ENCODE measurements around the gene SRRM5. TPM values are rescaled to one million over a fixed set of nuclear protein-coding genes. Genes with fewer than 3 reads are reported as not detected.
A peak's percentile ranks its signal among the peaks of the same experiment; 100 is the strongest.
"Not testable (repeated sequence)": the region's sequence is repeated elsewhere in the genome, so short reads cannot be mapped to it uniquely, and the experiment has no call there.

SRRM5 gene
- total RNA-seq = 0.38 TPM
- long read RNA-seq, partial matches to known transcripts = 0 of 2 reads
- long read RNA-seq, other reads (novel, unspliced or antisense) = 2 of 2 reads

DNA sequence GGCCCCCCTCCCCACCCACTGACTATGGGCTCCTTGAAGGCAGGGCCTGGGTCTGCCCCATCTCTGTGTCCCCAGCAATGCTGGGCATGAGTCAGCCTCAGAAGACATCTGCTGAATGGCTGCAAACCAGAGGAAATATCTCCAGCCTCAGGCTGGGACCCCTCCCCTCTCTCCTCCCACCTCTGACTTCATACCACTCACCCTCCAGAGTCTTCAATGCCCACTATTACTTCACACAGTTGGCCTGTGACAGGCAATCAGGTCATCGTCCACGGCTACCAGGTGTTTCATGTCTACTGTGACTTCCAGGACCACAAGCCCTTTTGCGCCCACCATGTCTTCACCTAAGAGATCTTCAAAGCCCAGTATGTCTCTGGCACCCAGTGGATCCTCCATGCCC lies at the start of gene SRRM5:
Gene SRRM5 (plus strand): TSS at position 301 of the 400 bp plus-strand sequence. CDS start 34 bp downstream, at position 335.
- intact Hi-C loops (cut with DNase I) = no loop called here

GRCh38 chr19:43562226-43562697 lies 49.6 kb upstream of the SRRM5 start:
- DNase-seq (ENCODE audit: low spot score) = no peak
- intact Hi-C loops (cut with DNase I) = no loop called here

More for the DNA sequence above, at the start of gene SRRM5:
- DNase-seq (ENCODE audit: low spot score) = no peak

- peak; percentile 91 for DNase-seq (ENCODE audit: low spot score)
- intact Hi-C loops (cut with DNase I) = no loop called here
Measured at GRCh38 chr19:43562698-43563241, 49.1 kb upstream of the SRRM5 start.

DNA sequence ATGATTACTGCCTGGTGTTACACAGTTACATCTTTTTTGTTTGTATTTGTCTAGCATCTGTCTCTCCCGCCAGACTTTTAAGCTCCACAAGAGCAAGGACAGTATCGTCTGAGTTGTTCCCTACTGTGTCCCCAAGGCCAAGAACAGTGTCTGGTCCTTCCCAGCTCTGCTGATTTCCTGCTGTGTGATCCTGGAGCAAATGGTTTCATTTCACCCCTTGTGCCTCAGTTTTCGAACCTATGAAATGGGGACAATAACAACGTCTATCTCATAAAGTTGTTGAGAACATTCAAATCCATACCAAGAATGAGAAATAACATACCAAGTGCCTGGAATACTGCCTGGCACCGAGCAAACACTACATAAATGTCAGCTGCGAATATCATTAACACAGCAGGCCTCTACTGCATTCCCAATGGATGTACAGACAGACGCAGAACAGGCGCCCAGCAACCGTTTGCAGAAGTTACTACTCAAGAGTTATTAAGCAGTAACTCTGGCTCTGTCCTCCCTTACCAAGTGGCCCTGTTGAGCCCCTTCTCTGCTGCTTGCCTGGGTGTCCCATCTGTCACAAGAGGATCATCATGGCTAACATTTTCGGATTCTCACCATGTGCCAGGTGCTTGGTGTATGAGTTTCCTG lies 48.0 kb upstream of the SRRM5 start:
- DNase-seq (ENCODE audit: low spot score) = no peak
- intact Hi-C loops (cut with DNase I) = no loop called here

DNA sequence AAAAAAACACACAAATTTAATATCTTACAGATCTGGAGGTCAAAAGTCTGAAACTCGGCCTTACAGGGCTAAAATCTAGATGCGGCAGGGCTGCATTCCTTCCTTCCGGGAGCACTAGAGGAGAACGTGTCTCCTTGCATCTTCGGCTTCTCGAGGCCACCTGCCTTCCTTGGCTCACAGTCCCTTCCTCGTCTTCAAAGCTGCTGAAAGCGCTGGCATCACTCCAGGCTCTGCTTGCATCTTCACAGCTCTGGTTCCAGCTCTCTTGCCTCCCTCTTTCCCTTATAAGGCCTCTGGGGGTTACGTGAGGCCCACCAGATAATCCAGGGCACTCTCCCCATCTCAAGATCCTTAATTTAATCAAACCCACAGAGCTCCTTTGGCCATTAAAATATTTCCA lies 47.1 kb upstream of the SRRM5 start:
- intact Hi-C loops (cut with DNase I) = no loop called here
- no peak for DNase-seq (ENCODE audit: low spot score)

- intact Hi-C loops (cut with DNase I) = no loop called here
- no peak for DNase-seq (ENCODE audit: low spot score)
Measured at GRCh38 chr19:43569657-43570056, 42.2 kb upstream of the SRRM5 start.

- intact Hi-C loops (cut with DNase I) = no loop called here
Measured at GRCh38 chr19:43570174-43570791, 41.6 kb upstream of the SRRM5 start.

GRCh38 chr19:43572171-43572588 lies 39.7 kb upstream of the SRRM5 start:
- intact Hi-C loops (cut with DNase I) = no loop called here
- DNase-seq (ENCODE audit: low spot score) = no peak

More at GRCh38 chr19:43570174-43570791, 41.6 kb upstream of the SRRM5 start:
- no peak for DNase-seq (ENCODE audit: low spot score)

DNA sequence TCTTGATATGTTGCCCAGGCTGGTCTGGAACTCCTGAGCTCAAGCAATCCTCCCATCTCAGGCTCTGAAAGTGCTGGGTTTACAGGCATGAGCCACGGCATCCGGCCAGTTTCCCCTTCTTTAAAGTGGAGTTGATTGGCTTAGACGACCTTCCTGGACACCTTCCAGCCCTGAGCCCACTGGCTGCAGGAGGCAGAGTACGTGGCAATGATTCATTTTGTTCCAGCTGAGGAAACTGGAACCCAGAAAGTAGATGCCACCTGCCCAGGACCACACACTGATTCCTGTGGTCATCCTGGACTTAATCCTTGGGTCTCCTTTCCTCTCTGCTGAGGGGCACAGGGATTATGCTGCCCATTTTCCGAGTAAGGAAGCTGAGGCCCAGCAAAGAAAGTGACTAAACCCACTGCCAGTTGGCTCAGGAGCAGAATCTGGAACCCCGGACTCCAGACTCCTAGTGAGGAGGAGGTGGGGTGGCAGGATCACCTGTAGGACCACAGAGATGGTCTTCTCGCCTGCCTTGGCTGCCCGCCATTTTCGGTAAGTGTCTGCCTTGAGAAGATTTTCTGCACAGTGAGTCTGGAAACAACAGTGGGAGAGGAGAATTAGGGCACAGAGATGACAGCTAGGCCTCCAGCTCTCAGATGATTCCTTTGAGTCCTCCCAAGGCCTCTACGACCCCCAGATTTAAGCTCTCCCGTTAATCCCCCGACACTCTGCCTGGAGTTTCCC lies 37.3 kb upstream of the SRRM5 start:
- no peak for DNase-seq (ENCODE audit: low spot score)

DNA sequence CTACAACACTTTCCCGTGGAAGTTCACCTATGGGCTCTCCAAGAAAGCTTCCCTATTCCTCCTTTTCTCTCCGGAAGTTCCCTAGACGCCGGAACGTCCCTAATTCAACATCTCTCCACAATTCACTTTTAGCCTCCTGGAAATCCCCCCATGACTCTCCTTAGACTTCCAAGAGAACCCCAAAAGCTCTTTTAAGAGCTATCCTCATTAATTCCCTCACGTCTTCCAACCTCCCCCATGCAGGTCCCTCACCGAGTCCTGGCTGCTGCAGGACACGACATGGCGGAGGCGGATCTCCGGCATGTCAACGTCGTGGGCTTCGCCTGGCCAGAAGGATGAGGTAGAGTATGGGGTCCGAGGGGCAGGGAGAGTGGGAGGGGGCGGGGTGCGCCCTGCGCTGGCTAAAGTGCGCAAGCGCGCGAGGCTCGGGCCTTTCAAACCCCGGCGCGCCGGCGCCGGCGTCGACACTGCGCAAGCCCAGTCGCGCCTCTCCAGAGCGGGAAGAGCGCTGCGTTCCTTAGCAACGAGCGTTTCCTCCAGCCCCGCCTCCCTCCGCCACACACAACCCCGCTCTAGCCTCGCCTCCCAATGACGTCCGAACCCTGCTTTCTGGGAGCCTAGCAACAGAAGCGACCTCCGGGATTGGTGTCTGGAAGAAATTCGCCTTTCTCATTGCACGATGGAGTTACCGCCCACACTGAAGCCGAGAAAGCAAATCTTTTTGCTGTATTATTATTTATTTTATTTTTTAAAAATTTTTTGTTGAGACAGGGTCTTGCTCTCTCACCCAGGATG lies 36.5 kb upstream of the SRRM5 start, which contains the start of the genes PINLYP and XRCC1:
Gene PINLYP (plus strand): TSS at position 646 of the 795 bp plus-strand sequence. CDS start 1,391 bp downstream, outside the sequence.
Gene XRCC1 (minus strand): TSS at position 372 of the 795 bp plus-strand sequence. CDS start 69 bp downstream, at position 303.
- intact Hi-C loops (cut with DNase I) = loop anchor here (1.0 kb wide), 1 partner anchor 21 kb away; the partner anchor contains the start of genes IRGQ and ZNF576
- peak; percentile 98 for DNase-seq (ENCODE audit: low spot score)

More for the DNA sequence above, 37.3 kb upstream of the SRRM5 start:
- intact Hi-C loops (cut with DNase I) = loop anchor here (1.0 kb wide), 1 partner anchor 22 kb away; the partner anchor contains the start of genes IRGQ and ZNF576

DNA sequence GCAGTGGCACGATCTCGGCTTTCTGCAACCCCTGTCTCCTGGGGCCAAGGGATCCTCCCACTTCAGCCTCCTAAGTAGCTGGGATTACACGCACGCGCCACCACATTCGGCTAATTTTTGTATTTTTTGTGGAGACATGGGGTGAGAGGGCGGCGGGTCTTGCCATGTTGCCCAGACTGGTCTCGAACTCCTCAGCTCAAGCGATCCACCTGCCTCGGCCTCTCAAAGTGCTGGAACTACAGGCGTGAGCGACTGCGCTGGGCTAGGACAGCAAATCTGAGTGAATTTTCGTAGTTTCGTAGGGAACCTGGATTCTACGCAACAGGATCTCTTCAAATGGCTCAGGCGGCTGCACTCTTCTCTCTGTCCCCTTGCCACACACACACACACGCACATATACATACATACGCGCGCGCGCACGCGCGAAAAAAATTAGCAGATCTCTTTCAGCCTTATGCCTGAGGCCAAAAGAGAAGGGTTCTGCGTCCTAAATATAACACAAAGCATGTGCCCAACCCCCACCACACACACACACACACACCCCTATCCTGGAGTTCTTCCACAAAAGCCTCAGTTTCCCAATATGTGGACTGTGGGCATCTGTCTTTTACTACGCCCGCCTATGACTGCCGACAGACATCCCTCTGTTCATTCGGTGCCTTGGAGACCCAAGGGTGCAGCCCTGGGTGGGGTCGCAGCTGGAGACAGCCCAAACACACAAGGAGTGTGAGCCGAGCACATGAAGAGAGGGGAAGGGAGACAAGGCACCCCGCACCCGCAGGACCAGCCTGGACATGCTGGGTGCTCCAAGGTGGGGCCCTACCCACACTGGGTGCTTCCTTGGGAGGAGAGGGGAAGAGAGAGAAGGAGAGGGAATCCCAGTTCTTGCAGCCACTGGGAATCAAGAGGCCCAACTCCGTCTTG lies 35.7 kb upstream of the SRRM5 start:
- intact Hi-C loops (cut with DNase I) = loop anchor here (1.0 kb wide), 1 partner anchor 20 kb away; the partner anchor contains the start of genes IRGQ and ZNF576
- no peak for DNase-seq (ENCODE audit: low spot score)

DNA sequence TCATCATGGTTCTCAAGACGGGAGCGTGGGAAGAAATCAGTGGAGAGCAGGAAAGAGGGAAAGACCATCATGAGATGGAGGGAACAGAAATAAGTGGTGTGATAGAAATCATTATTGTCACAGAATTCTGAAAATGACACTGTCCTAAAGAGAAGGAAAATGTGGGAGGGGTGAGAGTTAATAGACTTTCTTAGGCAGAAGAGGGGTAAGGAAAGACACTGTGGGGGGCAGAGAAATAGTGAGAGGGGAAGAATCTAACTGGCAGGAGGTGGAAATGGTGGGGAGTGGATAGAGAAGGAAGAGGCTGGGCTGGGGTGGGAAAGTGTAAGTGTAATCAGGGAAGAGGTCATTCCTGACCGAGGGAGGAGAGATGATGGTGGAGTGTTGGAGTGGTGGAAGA lies 33.1 kb upstream of the SRRM5 start:
- intact Hi-C loops (cut with DNase I) = no loop called here
- DNase-seq (ENCODE audit: low spot score) = no peak

DNA sequence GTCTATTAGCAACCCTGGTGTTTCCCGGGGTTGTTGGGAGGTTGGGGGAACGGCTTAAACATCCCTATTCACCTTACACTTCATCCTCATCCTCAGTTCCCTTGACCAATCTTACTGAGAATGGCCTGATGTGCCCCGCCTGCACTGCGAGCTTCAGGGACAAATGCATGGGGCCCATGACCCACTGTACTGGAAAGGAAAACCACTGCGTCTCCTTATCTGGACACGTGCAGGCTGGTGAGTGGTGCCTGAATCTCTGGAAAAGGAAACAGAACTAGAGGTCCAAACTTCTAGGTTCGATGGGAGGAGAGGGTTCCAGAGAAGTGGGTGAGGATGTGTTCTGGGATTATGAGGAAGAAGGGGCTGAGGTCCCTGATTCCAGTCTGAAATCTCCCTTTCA lies 30.4 kb upstream of the SRRM5 start:
- no peak for DNase-seq (ENCODE audit: low spot score)
- intact Hi-C loops (cut with DNase I) = no loop called here

DNA sequence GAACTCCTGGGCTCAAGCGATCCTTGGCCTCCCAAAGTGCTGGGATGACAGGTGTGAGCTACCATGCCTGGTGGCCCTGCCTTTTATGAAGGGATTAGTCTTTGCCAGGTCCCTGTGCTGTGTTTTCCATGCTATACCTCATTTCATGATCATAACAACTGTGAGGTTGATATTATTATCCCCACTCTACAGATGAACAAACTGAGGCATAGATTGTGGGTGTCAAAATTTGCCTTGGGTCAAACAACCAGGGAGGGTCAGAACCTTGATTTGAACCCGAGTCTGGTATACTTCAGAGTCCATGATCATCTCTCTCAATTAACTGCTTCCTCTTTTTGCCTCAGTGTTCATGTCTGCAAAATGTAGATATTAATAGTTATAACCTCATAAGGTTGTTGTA lies 29.4 kb upstream of the SRRM5 start:
- intact Hi-C loops (cut with DNase I) = no loop called here
- no peak for DNase-seq (ENCODE audit: low spot score)

- intact Hi-C loops (cut with DNase I) = no loop called here
- DNase-seq (ENCODE audit: low spot score) = no peak
Measured at GRCh38 chr19:43584484-43584883, 27.4 kb upstream of the SRRM5 start.

DNA sequence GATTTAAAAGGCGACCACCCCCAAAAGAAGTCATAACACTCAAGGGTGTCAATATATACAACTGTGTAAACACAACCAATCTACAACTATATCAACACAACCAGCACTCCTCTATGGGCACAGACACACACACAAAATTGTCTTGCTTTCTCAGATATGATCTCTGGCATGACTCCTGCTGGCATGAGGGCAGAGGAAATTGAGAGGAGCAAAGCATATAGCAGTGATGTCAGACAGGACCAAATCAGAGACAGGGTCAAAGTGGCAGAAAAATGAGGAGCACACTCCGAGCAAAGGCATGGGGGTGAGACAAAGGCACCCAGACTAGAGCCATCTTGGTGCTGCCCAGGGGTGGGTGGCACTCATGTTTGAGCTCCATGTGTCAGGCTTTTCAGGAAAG lies 25.5 kb upstream of the SRRM5 start:
- DNase-seq (ENCODE audit: low spot score) = no peak
- intact Hi-C loops (cut with DNase I) = no loop called here

DNA sequence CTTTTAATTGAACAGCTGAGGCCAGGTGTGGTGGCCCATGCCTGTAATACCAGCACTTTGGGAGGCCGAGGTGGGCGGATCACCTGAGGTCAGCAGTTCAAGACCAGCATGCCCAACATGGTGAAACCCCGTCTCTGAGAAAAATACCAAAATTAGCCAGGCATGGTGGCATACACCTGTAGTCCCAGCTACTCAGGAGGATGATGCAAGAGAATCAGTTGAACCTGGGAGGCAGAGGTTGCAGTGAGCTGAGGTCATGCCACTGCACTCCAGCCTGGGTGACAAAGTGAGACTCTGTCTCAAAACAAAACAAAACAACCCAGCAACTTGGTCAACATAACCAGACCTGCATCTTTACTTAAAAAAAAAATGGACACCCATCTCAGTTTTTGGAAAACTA lies 24.9 kb upstream of the SRRM5 start:
- intact Hi-C loops (cut with DNase I); DNase-seq (ENCODE audit: low spot score): not testable (repeated sequence)

DNA sequence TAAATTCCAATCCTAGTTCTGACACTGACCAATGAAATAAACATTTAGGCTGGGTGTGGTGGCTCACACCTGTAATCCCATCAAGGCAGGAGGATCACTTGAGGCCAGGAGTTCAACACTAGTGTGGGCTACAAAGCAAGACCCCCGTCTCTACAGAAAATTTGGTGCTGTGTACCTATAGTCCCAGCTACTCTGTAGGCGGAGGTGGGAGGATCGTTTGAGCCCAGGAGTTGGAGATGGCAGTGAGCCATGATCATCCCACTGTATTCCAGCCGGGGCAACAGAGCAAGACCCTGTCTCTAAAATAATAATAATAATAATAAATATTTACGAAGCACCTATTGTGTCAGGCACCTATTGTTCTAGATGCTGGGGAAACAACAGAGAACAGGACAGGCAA lies 22.6 kb upstream of the SRRM5 start:
- intact Hi-C loops (cut with DNase I) = no loop called here
- no peak for DNase-seq (ENCODE audit: low spot score)
